GM21825 (cell line): ENCODE data around the gene NBEAL1.
"Not testable (repeated sequence)": the region's sequence is repeated elsewhere in the genome, so short reads cannot be mapped to it uniquely, and the experiment has no call there.

ENCODE experiments used
- ATAC-seq: cut with Tn5 transposase; IDR thresholded peaks from one replicate; pipeline ENCODE4 v1.9.1; 2021; ENCODE audit warnings: mild to moderate bottlenecking, moderate library complexity; ENCODE audit not compliant: unreplicated experiment

NBEAL1 gene

GRCh38 chr2:203201426-203201825, 186.8 kb downstream of the NBEAL1 start:
- no peak for ATAC-seq

- ATAC-seq: no peak
Measured at GRCh38 chr2:203209538-203209937, 194.9 kb downstream of the NBEAL1 start.

GRCh38 chr2:203225423-203226039, 210.9 kb downstream of the NBEAL1 start:
- ATAC-seq: no peak

- not testable (repeated sequence) for ATAC-seq
Measured at GRCh38 chr2:203229674-203230073, 215.0 kb downstream of the NBEAL1 start.

- ATAC-seq: no peak
Measured at GRCh38 chr2:203237346-203238238, 222.9 kb downstream of the NBEAL1 start.

GRCh38 chr2:203238292-203238703, 223.6 kb downstream of the NBEAL1 start:
- ATAC-seq: peak; percentile 0

- peak; percentile 94 for ATAC-seq
Measured at GRCh38 chr2:203238704-203239526, 224.2 kb downstream of the NBEAL1 start, which contains the start of gene CYP20A1. CYP20A1 (plus strand) TSS chr2:203239018; CDS start chr2:203239063, 45 bp downstream.

GRCh38 chr2:203240491-203240890, 225.8 kb downstream of the NBEAL1 start:
- no peak for ATAC-seq

- ATAC-seq: no peak
Measured at GRCh38 chr2:203242518-203242917, 227.8 kb downstream of the NBEAL1 start.

- ATAC-seq: no peak
Measured at GRCh38 chr2:203246646-203247045, 232.0 kb downstream of the NBEAL1 start.

- no peak for ATAC-seq
Measured at GRCh38 chr2:203252818-203253217, 238.1 kb downstream of the NBEAL1 start.

- not testable (repeated sequence) for ATAC-seq
Measured at GRCh38 chr2:203253422-203254095, 238.9 kb downstream of the NBEAL1 start.

GRCh38 chr2:203261326-203262159, 246.9 kb downstream of the NBEAL1 start:
- no peak for ATAC-seq
